K562 (cell line): ENCODE results near the gene NMNAT2. TPM values are rescaled to one million over a fixed set of nuclear protein-coding genes. Genes with fewer than 3 reads are reported as not detected.

ENCODE experiments used
- ATAC-seq: fragments of 200-7000 bp; cut with Tn5 transposase; 3 replicates; pipeline ENCODE4 v1.9.1; 2020; ENCODE audit warnings: moderate library complexity
- BruUV-seq: library from RNA; stranded (reverse); fragments of 400-500 nt; replicated peaks from 2 replicates; lab custom pipeline; 2021; lab: Mats Ljungman, UMichigan
- CTCF ChIA-PET: fragments of 300-600 bp; formaldehyde crosslinking; extraction: SDS; loops from one replicate; lab custom pipeline; 2021; ENCODE audit warnings: low intra/inter-chr PET ratio; lab: Yijun Ruan, JAX
- POLR2A ChIA-PET: fragments of 300-600, 350-650 bp; sonication (Branson Sonifier 250); formaldehyde crosslinking; extraction: SDS; loops from one replicate; lab custom pipeline; 2021; ENCODE audit warnings: antibody characterized with exemption, inconsistent platforms; lab: Yijun Ruan, JAX
- DNase-seq, 4 experiments: peaks; one replicate each; pipeline versions ENCODE4 v3.0.0 to v3.0.0-alpha.2; 2011 to 2018; ENCODE audit warnings: low spot score in 3 of 4, mixed read lengths in 3 of 4; ENCODE audit errors: extremely low read depth in 1 of 4
- FAIRE-seq: peaks from 2 replicates; lab custom pipeline; 2011; peaks lifted over from hg19 to GRCh38; lab: Jason Lieb, UNC
- H2AFZ ChIP-seq: 2 replicates; pipeline ENCODE4 v1.6.0; 2011; ENCODE audit warnings: low read depth, low read length, control low read depth, inconsistent platforms
- H3K27ac ChIP-seq: fragments of 200-600 bp; 3 replicates; pipeline ENCODE4 v1.8.0; 2011; ENCODE audit warnings: low read depth, mild to moderate bottlenecking, control low read depth, inconsistent platforms, low read length, moderate library complexity, mixed read lengths; ENCODE audit errors: extremely low read depth
- H3K27me3 ChIP-seq, 2 experiments: fragments of 300-600 bp in 1 of 2; 2 replicates in 1 of 2; 3 replicates in 1 of 2; pipeline versions ENCODE4 v1.6.0 to v1.8.0; 2011; ENCODE audit warnings: inconsistent platforms in 2 of 2, low read length in 2 of 2, mild to moderate bottlenecking in 1 of 2, mixed read lengths in 1 of 2, moderate library complexity in 1 of 2; ENCODE audit not compliant: control insufficient read depth in 2 of 2, insufficient read depth in 2 of 2
- H3K36me3 ChIP-seq: fragments of 300-600 bp; 3 replicates; pipeline ENCODE4 v1.8.0; 2011; ENCODE audit warnings: mild to moderate bottlenecking, low read length, inconsistent platforms; ENCODE audit not compliant: control insufficient read depth, insufficient read depth
- H3K4me1 ChIP-seq, 2 experiments: fragments of 200-600 bp in 1 of 2; replicated peaks in 1 of 2; 2 replicates in 1 of 2; 3 replicates in 1 of 2; pipeline versions ENCODE4 v1.5.1 to v1.8.0; 2011; ENCODE audit warnings: inconsistent platforms in 2 of 2, low read length in 2 of 2, mild to moderate bottlenecking in 1 of 2, mixed read lengths in 1 of 2, moderate library complexity in 1 of 2; ENCODE audit not compliant: control insufficient read depth in 2 of 2, insufficient read depth in 2 of 2
- H3K4me2 ChIP-seq: 2 replicates; pipeline ENCODE4 v1.6.1; 2011; ENCODE audit warnings: low read length, control low read depth, inconsistent platforms, mixed read lengths; ENCODE audit not compliant: insufficient read depth
- H3K4me3 ChIP-seq: fragments of 200-600 bp; sonication (generic), shearing (Covaris generic); 2 replicates; pipeline ENCODE4 v1.5.1; 2016; ENCODE audit warnings: control low read depth, inconsistent platforms
- H3K79me2 ChIP-seq: fragments of 200-600 bp; 3 replicates; pipeline ENCODE4 v1.8.0; 2011; ENCODE audit warnings: low read length, inconsistent platforms; ENCODE audit not compliant: control insufficient read depth, insufficient read depth
- H3K9ac ChIP-seq, 2 experiments: 2 replicates each; pipeline versions ENCODE4 v1.6.0 to v1.6.1; 2011; ENCODE audit warnings: low read depth in 2 of 2, low read length in 2 of 2, control low read depth in 1 of 2, inconsistent platforms in 1 of 2, mild to moderate bottlenecking in 1 of 2, mixed read lengths in 1 of 2; ENCODE audit not compliant: insufficient read depth in 1 of 2
- H3K9me1 ChIP-seq: one replicate; pipeline ENCODE4 v1.6.0; 2011; ENCODE audit warnings: inconsistent platforms, mild to moderate bottlenecking, low read length, moderate library complexity; ENCODE audit not compliant: control insufficient read depth, insufficient read depth
- H3K9me3 ChIP-seq: replicated peaks from 2 replicates; pipeline ENCODE4 v1.5.1; 2011; ENCODE audit warnings: low read depth, low read length, inconsistent platforms; ENCODE audit not compliant: control insufficient read depth, insufficient read depth
- H4K20me1 ChIP-seq: replicated peaks from 2 replicates; pipeline ENCODE4 v1.6.1; 2011; ENCODE audit warnings: low read length, inconsistent platforms, mixed read lengths; ENCODE audit not compliant: control insufficient read depth, insufficient read depth
- BDP1 ChIP-seq: IDR thresholded peaks from 3 replicates; pipeline ENCODE4 v1.6.1; 2011; ENCODE audit not compliant: insufficient read length, insufficient read depth
- FOXJ2 ChIP-seq: fragments of 200-800 bp; sonication (Bioruptor generic); IDR thresholded peaks from 2 replicates; pipeline ENCODE4 v1.6.1; 2016; ENCODE audit warnings: missing genetic modification characterization, missing compliant biosample characterization
- HBP1 ChIP-seq: fragments of 450-650 bp; formaldehyde crosslinking; IDR thresholded peaks from 2 replicates; pipeline ENCODE4 v1.4.0; 2022; ENCODE audit warnings: missing genetic modification characterization
- HOXB6 ChIP-seq: fragments of 250-450 bp; sonication (Bioruptor Pico); IDR thresholded peaks from 2 replicates; pipeline ENCODE4 v1.5.1; 2022; ENCODE audit warnings: mild to moderate bottlenecking, borderline replicate concordance
- JUN ChIP-seq, 2 experiments: sonication (generic) in 1 of 2; formaldehyde crosslinking in 1 of 2; IDR thresholded peaks; 2 replicates each; pipeline versions ENCODE4 v1.6.1 to v1.8.0; 2012 to 2022; ENCODE audit warnings: borderline replicate concordance in 2 of 2, mild to moderate bottlenecking in 2 of 2, improper control_type of control experiment in 1 of 2, low read depth in 1 of 2, low read length in 1 of 2, missing genetic modification reagents in 1 of 2
- KLF16 ChIP-seq: IDR thresholded peaks from 2 replicates; pipeline ENCODE4 v1.6.1; 2016; ENCODE audit warnings: antibody characterized with exemption
- MYC ChIP-seq, 2 experiments: fragments of 250-450 bp in 1 of 2; sonication (Bioruptor Pico) in 1 of 2; IDR thresholded peaks; 2 replicates each; pipeline versions ENCODE4 v1.5.1 to v1.6.1; 2012 to 2021; ENCODE audit warnings: low read depth in 2 of 2, borderline replicate concordance in 1 of 2, improper control_type of control experiment in 1 of 2, low read length in 1 of 2, mild to moderate bottlenecking in 1 of 2, moderate library complexity in 1 of 2
- NR2C1 ChIP-seq, 2 experiments: fragments of 450-650 bp; IDR thresholded peaks; 2 replicates each; pipeline ENCODE4 v1.6.1; 2017; ENCODE audit warnings: mild to moderate bottlenecking in 2 of 2, antibody characterized with exemption in 1 of 2, inconsistent platforms in 1 of 2, missing compliant biosample characterization in 1 of 2, missing genetic modification characterization in 1 of 2
- RBBP5 ChIP-seq: fragments of 200-600 bp; sonication (generic); IDR thresholded peaks from 2 replicates; pipeline ENCODE4 v1.6.1; 2012; ENCODE audit warnings: borderline replicate concordance, mild to moderate bottlenecking, low read length, control low read depth, inconsistent platforms; ENCODE audit not compliant: insufficient read depth, poor library complexity, severe bottlenecking
- RBM39 ChIP-seq: fragments of 200-400 bp; formaldehyde crosslinking; optimal IDR thresholded peaks from 2 replicates; pipeline ENCODE3; 2018; ENCODE audit warnings: low read depth, low read length
- SAP30 ChIP-seq: fragments of 200-600 bp; sonication (generic); IDR thresholded peaks from 2 replicates; pipeline ENCODE4 v1.6.1; 2012; ENCODE audit warnings: borderline replicate concordance, low read depth, mild to moderate bottlenecking, moderate library complexity, low read length, control low read depth, inconsistent platforms; ENCODE audit not compliant: insufficient read depth, poor library complexity, severe bottlenecking
- SIRT6 ChIP-seq: IDR thresholded peaks from one replicate; pipeline ENCODE4 v1.6.1; 2012; ENCODE audit warnings: low read depth, mild to moderate bottlenecking, control low read depth, inconsistent platforms, low read length, moderate library complexity
- TAF1 ChIP-seq: IDR thresholded peaks from 2 replicates; pipeline ENCODE4 v1.6.1; 2011; ENCODE audit warnings: mild to moderate bottlenecking, low read length, moderate library complexity; ENCODE audit not compliant: insufficient read depth, control insufficient read depth, severe bottlenecking; ENCODE audit errors: extremely low read depth
- ZBTB11 ChIP-seq, 3 experiments: fragments of 200-800 bp in 1 of 3; fragments of 250-450 bp in 1 of 3; fragments of 450-650 bp in 1 of 3; sonication (Bioruptor Pico) in 1 of 3; sonication (Bioruptor generic) in 1 of 3; formaldehyde crosslinking in 1 of 3; IDR thresholded peaks; 2 replicates each; pipeline versions ENCODE4 v1.6.1 to v1.8.0; 2016 to 2022; ENCODE audit warnings: mild to moderate bottlenecking in 2 of 3, missing genetic modification characterization in 2 of 3, missing compliant biosample characterization in 1 of 3, moderate library complexity in 1 of 3
- ZNF274 ChIP-seq: IDR thresholded peaks from 2 replicates; pipeline ENCODE4 v1.6.1; 2011; ENCODE audit warnings: low read depth, mild to moderate bottlenecking, low read length, moderate library complexity, borderline replicate concordance
- ZNF551 ChIP-seq: fragments of 250-450 bp; sonication (Bioruptor Pico); IDR thresholded peaks from 2 replicates; pipeline ENCODE4 v1.5.0; 2021; ENCODE audit warnings: mild to moderate bottlenecking, moderate library complexity
- ZNF77 ChIP-seq: fragments of 250-450 bp; sonication (Bioruptor Pico); IDR thresholded peaks from 2 replicates; pipeline ENCODE4 v1.5.0; 2020
- in situ Hi-C: fragments of 300-500 bp; cut with MboI; formaldehyde crosslinking; loops from 4 replicates; pipeline ENCODE4 v1.15.0; 2018; ENCODE audit warnings: inconsistent platforms, mixed read lengths
- intact Hi-C: fragments of 100-400 bp; cut with micrococcal nuclease; formaldehyde crosslinking; loops from 2 replicates; pipeline ENCODE4 v1.14.2; 2022
- polyA plus RNA-seq, 8 experiments: library from polyadenylated mRNA; depleted of rRNA in 4 of 8; stranded (reverse) in 5 of 8; unstranded in 3 of 8; fragments of >200 nt; fragmentation: Nextera tagmentation in 2 of 8; fragmentation: Illumina TruSeq in 1 of 8; extraction: Ambion mirVana in 2 of 8; extraction: Trizol in 1 of 8; gene quantifications; 2 replicates each; pipeline versions ENCODE4 v1.2.1 to v1.2.3, GENCODE V29; 2011 to 2014; ENCODE audit warnings: inconsistent platforms in 1 of 8, missing spikeins in 1 of 8
- total RNA-seq, 7 experiments: library from RNA; depleted of rRNA in 6 of 7; stranded (reverse); fragments of >200 nt in 6 of 7; fragmentation: Illumina TruSeq in 2 of 7; extraction: Trizol in 2 of 7; gene quantifications; 2 replicates each; pipeline versions ENCODE4 v1.2.1 to v1.2.3, GENCODE V29; 2011 to 2021; ENCODE audit warnings: low replicate concordance in 1 of 7

Gene NMNAT2
- total and polyA plus RNA-seq, 9 of the 15 experiments (the other 6 are each of a cell fraction or from before 2014, with no cell fraction given): not detected

- Histone ChIP-seq H3K79me2 (no peaks in the 10 kb centered on the region), H3K9ac (no peak overlapping the region), H3K9me3 (no peaks in the 10 kb centered on the region), H3K9me1 (no peaks in the 10 kb centered on the region), H4K20me1 (no peaks in the 10 kb centered on the region; the same call in 1 of the 2 replicates), H3K4me1 (no peaks in the 10 kb centered on the region), H3K36me3 (no peaks in the 10 kb centered on the region), H3K4me2 (no peak overlapping the region), H3K27me3 (peaks cover 0 to 19% of the 10 kb centered on the region in 2 experiments; a peak in 2 of 5 replicates), H2AFZ (no peak overlapping the region), H3K4me3 (no peak overlapping the region), H3K27ac (no peak overlapping the region)
- ATAC-seq (no peak), DNase-seq (no peak), FAIRE-seq (no peak)
- in situ Hi-C loops: loop anchor here (25.0 kb wide), 1 partner anchor 271 kb away; the partner anchor contains the start of gene SHCBP1L
- ChIA-PET CTCF (no interaction called here), POLR2A (no interaction called here)
- intact Hi-C loops: no loop called here
- BruUV-seq: no TSS peak
- TF ChIP-seq RBBP5 (no peak), BDP1 (no peak), ZNF77 (CRISPR knock-in tag) (no peak), ZNF551 (CRISPR knock-in tag) (no peak), MYC (IDR thresholded peaks at IDR 0.05; ENCODE audit: low read depth, low read length) (no peak), MYC (CRISPR knock-in tag; IDR thresholded peaks at IDR 0.05; ENCODE audit: borderline replicate concordance, low read depth) (no peak), JUN (IDR thresholded peaks at IDR 0.05; ENCODE audit: borderline replicate concordance, low read depth, low read length) (no peak), JUN (CRISPR knock-in tag; IDR thresholded peaks at IDR 0.05; ENCODE audit: borderline replicate concordance) (no peak), HOXB6 (CRISPR knock-in tag) (no peak), TAF1 (no peak), SAP30 (no peak), ZBTB11 (CRISPR knock-in tag; IDR thresholded peaks at IDR 0.05) (no peak), FOXJ2 (no peak), HBP1 (CRISPR knock-in tag) (no peak), ZNF274 (no peak), NR2C1 (IDR thresholded peaks at IDR 0.05) (no peak), NR2C1 (tag; IDR thresholded peaks at IDR 0.05) (no peak), RBM39 (no peak), SIRT6 (no peak), KLF16 (no peak)
Measured at GRCh38 chr1:183233113-183233512, 185.1 kb downstream of the NMNAT2 start.
